Small intestine (tissue), 7 donors: ENCODE results near the gene ZBTB2. TPM values are rescaled to one million over a fixed set of nuclear protein-coding genes. Genes with fewer than 3 reads are reported as not detected.

ENCODE experiments used
- DNase-seq, 2 donors: peaks; one replicate each; pipeline versions ENCODE4 v3.0.0 to v3.0.0-alpha.2; 2013
- FAIRE-seq: peaks from 2 replicates; lab custom pipeline; 2012; peaks lifted over from hg19 to GRCh38; lab: Jason Lieb, UNC
- H3K27ac ChIP-seq, 3 donors: one replicate each; pipeline ENCODE4 v1.5.1; 2013; ENCODE audit warnings: low read length in 2 of 3, mild to moderate bottlenecking in 2 of 3, control low read depth in 1 of 3, inconsistent platforms in 1 of 3, low read depth in 1 of 3, moderate library complexity in 1 of 3
- H3K27me3 ChIP-seq, 3 donors: one replicate each; pipeline ENCODE4 v1.6.1; 2013; ENCODE audit warnings: low read length in 3 of 3, inconsistent platforms in 1 of 3; ENCODE audit not compliant: control insufficient read depth in 3 of 3, insufficient read depth in 3 of 3
- H3K36me3 ChIP-seq, 3 donors: one replicate each; pipeline ENCODE4 v1.6.1; 2013; ENCODE audit warnings: low read length in 3 of 3, inconsistent platforms in 1 of 3, low read depth in 1 of 3, mild to moderate bottlenecking in 1 of 3, moderate library complexity in 1 of 3; ENCODE audit not compliant: control insufficient read depth in 3 of 3, insufficient read depth in 2 of 3
- H3K4me1 ChIP-seq, 3 donors: one replicate each; pipeline ENCODE4 v1.6.1; 2013; ENCODE audit warnings: low read length in 2 of 3, inconsistent platforms in 1 of 3, low read depth in 1 of 3, mild to moderate bottlenecking in 1 of 3, moderate library complexity in 1 of 3; ENCODE audit not compliant: control insufficient read depth in 3 of 3, insufficient read depth in 2 of 3
- H3K4me3 ChIP-seq, 3 donors: one replicate each; pipeline ENCODE4 v1.5.1; 2013; ENCODE audit warnings: low read length in 3 of 3, control low read depth in 1 of 3, inconsistent platforms in 1 of 3, low read depth in 1 of 3, mild to moderate bottlenecking in 1 of 3, moderate library complexity in 1 of 3
- H3K9me3 ChIP-seq, 2 donors: one replicate each; pipeline ENCODE4 v1.6.1; 2013; ENCODE audit warnings: low read depth in 1 of 2, low read length in 1 of 2; ENCODE audit not compliant: control insufficient read depth in 2 of 2, insufficient read depth in 1 of 2
- WGBS, 3 donors: extraction: QIAGEN DNeasy Blood & Tissue Kit; methylation state at CpG; one replicate each; pipeline ENCODE4 v1.1.7; 2013; 5-methylcytosine and 5-hydroxymethylcytosine counted together
- polyA plus RNA-seq, 4 donors: library from polyadenylated mRNA; stranded (reverse) in 3 of 4; unstranded in 1 of 4; fragments of 200-250 nt in 3 of 4; fragments of 120-200 nt in 1 of 4; gene quantifications; one replicate each; pipeline versions ENCODE4 v1.2.1 to v1.2.3, GENCODE V29; 2013
- donor health status: healthy with polysubstance abuse.
- donor health status: control.
- donor health status: control.
- donor health status: Bipolar disorder and iron deficiency.
- donor health status: healthy.

ZBTB2 gene
- polyA plus RNA-seq, 4 donors: 7.1 to 14.7 (median 8.4) TPM

- H3K9me3 ChIP-seq: no peaks in the 10 kb centered on the region
- no peak overlapping the region for H3K4me3 ChIP-seq
- H3K36me3 ChIP-seq: no peaks in the 10 kb centered on the region
- H3K4me1 ChIP-seq: peaks cover 0 to 9% (median 0%) of the 10 kb centered on the region in 3 donors
- no peak for FAIRE-seq
- peaks cover 0 to 9% (median 0%) of the 10 kb centered on the region in 3 donors for H3K27me3 ChIP-seq
- H3K27ac ChIP-seq: no peak overlapping the region
- DNase-seq: no peak
- 60 to 65% (median 64%) methylated on average over 4 of the region's 4 CpGs for WGBS, 3 donors
Measured at GRCh38 chr6:151327101-151327500, 64.3 kb downstream of the ZBTB2 start.

DNA sequence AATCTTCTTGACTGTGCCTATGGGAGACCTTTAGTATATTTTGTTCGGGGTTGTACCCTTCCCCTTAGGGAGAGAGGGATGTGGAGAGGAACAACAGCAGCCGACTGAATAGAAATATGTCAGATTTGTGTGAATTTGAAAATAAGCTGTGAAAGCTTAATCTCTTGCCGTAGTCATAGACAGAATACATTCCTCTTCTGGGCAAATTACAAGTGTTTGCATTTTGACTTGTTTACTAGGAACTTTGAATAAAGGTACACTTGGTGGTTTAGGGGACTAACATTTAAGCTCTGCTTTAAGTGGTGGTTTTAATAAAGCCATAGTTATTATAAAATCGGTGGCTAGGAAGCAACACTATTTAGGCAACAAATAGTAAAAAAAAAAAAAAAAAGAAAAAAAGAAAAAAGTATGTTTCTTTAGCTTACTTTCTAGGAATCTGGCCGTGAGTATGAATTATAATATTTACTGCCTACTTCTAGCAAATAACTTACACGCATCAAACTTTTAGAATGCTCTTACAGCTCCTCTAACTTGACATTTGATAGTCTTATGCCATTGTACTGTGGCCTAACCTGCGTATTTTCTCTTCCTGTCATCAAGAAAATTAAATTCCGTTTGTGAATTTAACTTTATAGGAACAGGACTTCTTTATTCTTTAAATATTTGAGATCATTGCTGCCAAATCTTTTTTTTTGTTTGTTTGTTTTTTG lies 65.1 kb downstream of the ZBTB2 start:
- Histone ChIP-seq H3K27ac (peak overlapping the region in 2 of 3 donors; percentile 19 to 41), H3K9me3 (no peaks in the 10 kb centered on the region), H3K4me3 (peak overlapping the region in 1 of 3 donors; percentile 39), H3K27me3 (peaks cover 0 to 9% (median 0%) of the 10 kb centered on the region in 3 donors), H3K4me1 (peaks cover 0 to 9% (median 0%) of the 10 kb centered on the region in 3 donors), H3K36me3 (no peaks in the 10 kb centered on the region)
- DNase-seq: no peak
- 55 to 71% (median 64%) methylated on average over 8 of the region's 8 CpGs for WGBS, 3 donors
- no peak for FAIRE-seq

- Histone ChIP-seq H3K4me3 (peak overlapping the region; percentile 22 to 40 (median 39)), H3K4me1 (peaks cover 0 to 9% (median 0%) of the 10 kb centered on the region in 3 donors), H3K27me3 (peaks cover 0 to 9% (median 0%) of the 10 kb centered on the region in 3 donors), H3K27ac (peak overlapping the region in 2 of 3 donors; percentile 27 to 55), H3K36me3 (no peaks in the 10 kb centered on the region), H3K9me3 (no peaks in the 10 kb centered on the region)
- FAIRE-seq (no peak), DNase-seq (peak; percentile 21 to 48)
- WGBS, 3 donors: 2 to 4% (median 4%) methylated on average over 44 to 46 of the region's 46 CpGs
Measured at GRCh38 chr6:151325075-151326050, 66.0 kb downstream of the ZBTB2 start.

- H3K27me3 ChIP-seq: peaks cover 0 to 9% (median 0%) of the 10 kb centered on the region in 3 donors
- DNase-seq (no peak), FAIRE-seq (no peak)
- H3K4me1 ChIP-seq: peaks cover 0 to 9% (median 0%) of the 10 kb centered on the region in 3 donors
- H3K9me3 ChIP-seq: no peaks in the 10 kb centered on the region
- peak overlapping the region in 1 of 3 donors; percentile 27 for H3K27ac ChIP-seq
- no peaks in the 10 kb centered on the region for H3K36me3 ChIP-seq
- 30 to 34% (median 32%) methylated on average over 6 of the region's 6 CpGs for WGBS, 3 donors
- no peak overlapping the region for H3K4me3 ChIP-seq
Measured at GRCh38 chr6:151324488-151324825, 66.9 kb downstream of the ZBTB2 start.

DNA sequence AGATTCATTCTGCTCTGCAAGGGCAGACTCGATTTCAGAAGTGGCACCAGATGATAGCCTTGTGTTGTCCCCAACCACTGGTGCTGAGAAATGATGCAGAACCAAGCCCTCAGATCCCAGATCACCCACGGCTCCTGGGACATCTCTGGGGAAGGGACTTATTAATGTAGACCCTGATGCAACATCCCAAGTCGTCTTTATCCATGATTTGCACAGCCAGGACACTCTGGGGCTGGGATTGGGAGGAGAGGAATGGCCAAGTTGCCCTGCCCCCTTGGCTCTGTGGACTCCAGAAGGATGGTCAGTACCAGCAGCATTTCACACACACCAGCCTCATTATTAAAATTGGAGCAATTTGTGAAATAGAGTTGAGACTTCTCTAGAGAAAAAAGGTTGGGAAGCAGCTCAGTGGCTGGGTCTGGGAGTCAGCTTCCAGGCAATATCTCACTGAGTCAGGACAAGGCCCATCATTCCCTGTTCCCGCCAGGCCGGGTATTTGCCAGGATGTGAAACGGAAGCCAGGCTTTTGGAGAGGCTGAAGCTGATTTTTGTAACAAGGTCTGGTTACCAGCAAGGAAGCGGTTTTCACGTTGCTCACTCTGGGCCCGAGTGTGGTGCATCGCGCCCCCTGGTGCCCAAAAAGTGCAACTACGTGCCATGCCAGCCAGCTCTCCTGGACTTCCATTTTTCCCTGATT lies 67.4 kb downstream of the ZBTB2 start:
- Histone ChIP-seq H3K4me3 (no peak overlapping the region), H3K4me1 (peaks cover 0 to 9% (median 0%) of the 10 kb centered on the region in 3 donors), H3K36me3 (no peaks in the 10 kb centered on the region), H3K9me3 (no peaks in the 10 kb centered on the region), H3K27me3 (peaks cover 0 to 9% (median 0%) of the 10 kb centered on the region in 3 donors), H3K27ac (peak overlapping the region in 2 of 3 donors; percentile 0 to 30)
- DNase-seq: peak; percentile 61 to 86
- 18 to 20% (median 19%) methylated on average over 12 of the region's 12 CpGs for WGBS, 3 donors
- FAIRE-seq: no peak

GRCh38 chr6:151322570-151322969 lies 68.8 kb downstream of the ZBTB2 start:
- Histone ChIP-seq H3K4me1 (peaks cover 0 to 9% (median 0%) of the 10 kb centered on the region in 3 donors), H3K36me3 (no peaks in the 10 kb centered on the region), H3K9me3 (peaks cover 0 to 4% of the 10 kb centered on the region in 2 donors), H3K27ac (no peak overlapping the region), H3K27me3 (peaks cover 0 to 9% (median 0%) of the 10 kb centered on the region in 3 donors), H3K4me3 (no peak overlapping the region)
- DNase-seq: no peak
- 52 to 84% (median 69%) methylated on average over 9 of the region's 9 CpGs for WGBS, 3 donors
- FAIRE-seq: no peak

GRCh38 chr6:151321438-151321837 lies 69.9 kb downstream of the ZBTB2 start:
- no peaks in the 10 kb centered on the region for H3K36me3 ChIP-seq
- H3K27me3 ChIP-seq: peaks cover 0 to 9% (median 0%) of the 10 kb centered on the region in 3 donors
- H3K4me1 ChIP-seq: peaks cover 0 to 9% (median 0%) of the 10 kb centered on the region in 3 donors
- no peak overlapping the region for H3K4me3 ChIP-seq
- WGBS, 3 donors: 90 to 97% (median 94%) methylated on average over 1 of the region's 1 CpG
- H3K27ac ChIP-seq: no peak overlapping the region
- H3K9me3 ChIP-seq: peaks cover 0 to 4% of the 10 kb centered on the region in 2 donors
- FAIRE-seq (no peak), DNase-seq (no peak)
